K562 (cell line): ENCODE data around the gene GNAQ.

Source experiments
- CREB1 ChIP-seq, 2 experiments: sonication (generic) in 1 of 2; formaldehyde crosslinking in 1 of 2; IDR thresholded peaks; 2 replicates each; pipeline versions ENCODE4 v1.6.1 to v1.8.0; 2012 to 2022; ENCODE audit warnings: inconsistent platforms in 1 of 2, mild to moderate bottlenecking in 1 of 2, missing genetic modification reagents in 1 of 2, moderate library complexity in 1 of 2
- CTCF ChIP-seq, 3 experiments: IDR thresholded peaks in 2 of 3; conservative IDR thresholded peaks in 1 of 3; 2 replicates each; pipeline ENCODE4 v1.5.1; 2011 to 2012; ENCODE audit warnings: low read length in 3 of 3, mild to moderate bottlenecking in 3 of 3, control low read depth in 2 of 3, improper control_type of control experiment in 1 of 3, inconsistent platforms in 1 of 3, low read depth in 1 of 3, mixed read lengths in 1 of 3, moderate library complexity in 1 of 3; ENCODE audit not compliant: insufficient read depth in 2 of 3
- KLF13 ChIP-seq: fragments of 450-650 bp; IDR thresholded peaks from 2 replicates; pipeline ENCODE4 v1.6.1; 2016; ENCODE audit warnings: missing genetic modification characterization, low read depth, mild to moderate bottlenecking, missing compliant biosample characterization, moderate library complexity, borderline replicate concordance
- MLLT1 ChIP-seq, 2 experiments: fragments of 450-650 bp; IDR thresholded peaks; 2 replicates each; pipeline ENCODE4 v1.6.1; 2016
- ZNF12 ChIP-seq: sonication (generic); formaldehyde crosslinking; IDR thresholded peaks from 2 replicates; pipeline ENCODE4 v1.4.0; 2020; ENCODE audit warnings: mild to moderate bottlenecking, missing genetic modification reagents
- ZNF23 ChIP-seq: fragments of 250-450 bp; sonication (Bioruptor Pico); IDR thresholded peaks from 2 replicates; pipeline ENCODE4 v1.4.0; 2020; ENCODE audit warnings: mild to moderate bottlenecking
- ZNF586 ChIP-seq: fragments of 450-650 bp; formaldehyde crosslinking; conservative IDR thresholded peaks from 2 replicates; pipeline ENCODE4 v1.4.0; 2020; ENCODE audit warnings: mild to moderate bottlenecking, moderate library complexity
- TF ChIP-seq, protein P1 (sequence below): fragments of 450-650 bp; formaldehyde crosslinking; IDR thresholded peaks from 2 replicates; pipeline ENCODE4 v1.4.0; 2020; ENCODE audit warnings: mild to moderate bottlenecking, mixed read lengths

DNA sequence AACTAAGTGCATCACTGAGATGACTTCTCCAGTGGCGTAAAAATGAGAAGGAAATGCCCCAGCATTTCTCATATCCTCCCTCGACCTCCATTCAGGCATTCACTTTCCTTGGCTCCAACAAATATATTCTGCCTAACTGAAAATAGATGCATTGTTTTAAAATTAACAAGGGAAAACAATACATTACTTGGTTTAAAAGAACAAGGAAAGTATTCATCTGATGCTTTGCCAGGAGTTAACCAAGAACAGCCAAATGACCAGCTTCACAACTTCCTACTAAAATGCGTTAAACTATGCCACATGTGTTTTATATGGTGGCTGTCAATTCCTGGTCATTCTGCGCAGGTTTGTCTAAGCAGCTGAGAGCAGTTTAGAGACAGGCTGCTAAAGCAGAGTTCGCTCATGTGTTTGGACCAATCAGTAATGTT is 121.4 kb downstream of the GNAQ start:
- TF ChIP-seq ZNF23 (CRISPR knock-in tag) (no peak), CTCF (IDR thresholded peaks at IDR 0.05 in 2 of 3, conservative IDR thresholded peaks at IDR 0.05 in 1 of 3; ENCODE audit: insufficient read depth in 2 of 3, low read depth in 1 of 3, low read length in 3 of 3) (no peak), CREB1 (IDR thresholded peaks at IDR 0.05) (no peak), CREB1 (CRISPR knock-in tag; IDR thresholded peaks at IDR 0.05) (no peak), KLF13 (tag) (no peak), MLLT1 (IDR thresholded peaks at IDR 0.05) (no peak), ZNF586 (CRISPR knock-in tag) (no peak), ZNF12 (CRISPR knock-in tag) (no peak)
- TF ChIP-seq, protein P1, sequence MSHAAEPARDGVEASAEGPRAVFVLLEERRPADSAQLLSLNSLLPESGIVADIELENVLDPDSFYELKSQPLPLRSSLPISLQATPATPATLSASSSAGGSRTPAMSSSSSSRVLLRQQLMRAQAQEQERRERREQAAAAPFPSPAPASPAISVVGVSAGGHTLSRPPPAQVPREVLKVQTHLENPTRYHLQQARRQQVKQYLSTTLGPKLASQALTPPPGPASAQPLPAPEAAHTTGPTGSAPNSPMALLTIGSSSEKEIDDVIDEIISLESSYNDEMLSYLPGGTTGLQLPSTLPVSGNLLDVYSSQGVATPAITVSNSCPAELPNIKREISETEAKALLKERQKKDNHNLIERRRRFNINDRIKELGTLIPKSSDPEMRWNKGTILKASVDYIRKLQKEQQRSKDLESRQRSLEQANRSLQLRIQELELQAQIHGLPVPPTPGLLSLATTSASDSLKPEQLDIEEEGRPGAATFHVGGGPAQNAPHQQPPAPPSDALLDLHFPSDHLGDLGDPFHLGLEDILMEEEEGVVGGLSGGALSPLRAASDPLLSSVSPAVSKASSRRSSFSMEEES, result no peak
